D341Med (cell line): ENCODE measurements around the gene FSHR.

ENCODE experiments used
- DNase-seq: peaks from one replicate; pipeline ENCODE4 v3.0.0; 2012; ENCODE audit warnings: low spot score

The FSHR gene

GRCh38 chr2:48954311-48954710, 200.0 kb downstream of the FSHR start:
- DNase-seq, result no peak

GRCh38 chr2:48952614-48953013, 201.7 kb downstream of the FSHR start:
- no peak for DNase-seq

- DNase-seq, result peak; percentile 25
Observed at GRCh38 chr2:48952143-48952542, 202.2 kb downstream of the FSHR start.

- DNase-seq, result no peak
Observed at GRCh38 chr2:48948400-48949125, 205.8 kb downstream of the FSHR start.

GRCh38 chr2:48946449-48947048, 207.8 kb downstream of the FSHR start:
- DNase-seq, result peak; percentile 67

- no peak for DNase-seq
Observed at GRCh38 chr2:48944956-48945355, 209.4 kb downstream of the FSHR start.

- no peak for DNase-seq
Observed at GRCh38 chr2:48943436-48943835, 210.9 kb downstream of the FSHR start.

GRCh38 chr2:48941908-48942307, 212.4 kb downstream of the FSHR start:
- no peak for DNase-seq

- no peak for DNase-seq
Observed at GRCh38 chr2:48941456-48941855, 212.9 kb downstream of the FSHR start.

GRCh38 chr2:48940606-48941005, 213.7 kb downstream of the FSHR start:
- peak; percentile 46 for DNase-seq

- DNase-seq, result no peak
Observed at GRCh38 chr2:48939232-48939631, 215.1 kb downstream of the FSHR start.

- DNase-seq, result no peak
Observed at GRCh38 chr2:48938231-48938630, 216.1 kb downstream of the FSHR start.

- no peak for DNase-seq
Observed at GRCh38 chr2:48934807-48935206, 219.5 kb downstream of the FSHR start.

GRCh38 chr2:48933828-48934497, 220.4 kb downstream of the FSHR start:
- no peak for DNase-seq

GRCh38 chr2:48932667-48933066, 221.6 kb downstream of the FSHR start:
- DNase-seq, result no peak

- no peak for DNase-seq
Observed at GRCh38 chr2:48929571-48930301, 224.6 kb downstream of the FSHR start.

- DNase-seq, result no peak
Observed at GRCh38 chr2:48927355-48927754, 227.0 kb downstream of the FSHR start.

GRCh38 chr2:48915884-48916283, 238.4 kb downstream of the FSHR start:
- no peak for DNase-seq

GRCh38 chr2:48915227-48915626, 239.1 kb downstream of the FSHR start:
- no peak for DNase-seq

GRCh38 chr2:48914477-48915089, 239.7 kb downstream of the FSHR start:
- no peak for DNase-seq
